Fibroblast of skin of back (primary cell): ENCODE data around the gene GAPDHS.

ENCODE experiments used
- DNase-seq: peaks from one replicate; pipeline ENCODE4 v3.0.0-alpha.2; 2013

GAPDHS gene

GRCh38 chr19:35540356-35540927 lies 7.2 kb downstream of the GAPDHS start:
- DNase-seq: no peak

GRCh38 chr19:35542209-35542608 lies 9.0 kb downstream of the GAPDHS start:
- no peak for DNase-seq

DNA sequence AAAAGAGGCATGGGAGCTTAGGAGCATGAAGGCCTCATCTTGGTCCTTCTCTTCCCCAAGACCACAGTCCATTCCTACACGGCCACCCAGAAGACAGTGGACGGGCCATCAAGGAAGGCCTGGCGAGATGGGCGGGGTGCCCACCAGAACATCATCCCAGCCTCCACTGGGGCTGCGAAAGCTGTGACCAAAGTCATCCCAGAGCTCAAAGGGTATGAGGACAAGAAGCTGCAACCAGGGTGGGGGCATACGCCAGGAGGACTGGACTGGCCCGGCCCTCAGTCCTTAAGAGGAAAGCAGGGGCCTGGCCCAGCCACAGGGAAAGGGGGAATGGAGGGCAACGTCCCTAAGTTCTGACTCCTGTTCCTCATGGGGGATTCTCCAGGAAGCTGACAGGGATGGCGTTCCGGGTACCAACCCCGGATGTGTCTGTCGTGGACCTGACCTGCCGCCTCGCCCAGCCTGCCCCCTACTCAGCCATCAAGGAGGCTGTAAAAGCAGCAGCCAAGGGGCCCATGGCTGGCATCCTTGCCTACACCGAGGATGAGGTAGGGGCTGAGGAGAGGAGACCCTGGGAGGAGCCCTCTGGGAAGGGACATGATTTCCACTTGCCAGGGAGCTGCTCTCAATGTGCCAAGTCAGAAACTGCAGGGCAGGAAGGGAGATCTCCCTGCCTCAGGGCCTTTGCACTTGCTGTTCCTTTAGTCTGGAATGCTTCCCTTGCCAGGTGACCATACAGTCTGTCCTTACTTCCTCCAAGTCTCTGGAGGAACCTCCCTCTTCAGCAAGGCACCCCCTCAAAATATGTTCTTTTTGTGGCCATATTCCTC lies 10.2 kb downstream of the GAPDHS start:
- DNase-seq: no peak

GRCh38 chr19:35544110-35544802 lies 11.0 kb downstream of the GAPDHS start:
- DNase-seq: no peak

DNA sequence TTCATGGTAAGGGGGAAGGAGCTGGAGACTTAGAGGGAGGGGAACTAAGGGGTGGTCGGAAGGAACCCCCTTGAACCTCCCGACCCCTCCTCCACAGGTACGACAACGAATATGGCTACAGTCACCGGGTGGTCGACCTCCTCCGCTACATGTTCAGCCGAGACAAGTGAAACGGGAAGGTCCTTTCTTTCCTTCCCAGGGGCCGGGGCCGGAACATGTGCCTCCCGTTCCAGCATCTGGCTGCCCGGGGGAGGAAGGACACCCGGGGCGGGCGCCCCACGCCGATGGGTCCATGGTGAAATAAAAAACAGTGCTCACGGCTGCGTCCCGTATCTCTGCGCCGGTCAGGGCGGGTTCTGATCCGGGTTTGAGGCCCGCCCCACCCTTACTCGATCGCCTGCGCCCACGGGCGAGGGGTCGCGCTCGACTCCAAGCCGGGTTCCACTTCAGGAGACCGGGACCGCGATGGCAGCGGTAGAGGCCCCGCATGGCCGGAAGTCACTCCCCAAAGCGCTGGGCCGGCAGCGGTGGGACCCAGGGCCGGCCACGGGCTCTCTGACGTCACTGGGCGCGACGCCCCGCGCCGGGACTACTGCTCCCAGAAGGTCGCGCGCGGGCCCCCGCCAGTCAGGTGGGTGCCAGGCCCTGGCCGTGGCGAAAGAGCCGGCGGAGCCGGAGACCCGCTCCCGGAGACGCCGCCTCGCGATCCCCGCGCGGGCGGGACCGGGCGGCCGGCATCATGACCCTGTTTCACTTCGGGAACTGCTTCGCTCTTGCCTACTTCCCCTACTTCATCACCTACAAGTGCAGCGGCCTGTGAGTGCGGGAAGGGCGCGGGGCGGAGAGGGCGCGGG lies 12.0 kb downstream of the GAPDHS start, which contains the start of gene TMEM147:
Gene TMEM147 (plus strand): TSS at position 626 of the 854 bp plus-strand sequence. CDS start 114 bp downstream, at position 740.
- DNase-seq: peak; percentile 89

DNA sequence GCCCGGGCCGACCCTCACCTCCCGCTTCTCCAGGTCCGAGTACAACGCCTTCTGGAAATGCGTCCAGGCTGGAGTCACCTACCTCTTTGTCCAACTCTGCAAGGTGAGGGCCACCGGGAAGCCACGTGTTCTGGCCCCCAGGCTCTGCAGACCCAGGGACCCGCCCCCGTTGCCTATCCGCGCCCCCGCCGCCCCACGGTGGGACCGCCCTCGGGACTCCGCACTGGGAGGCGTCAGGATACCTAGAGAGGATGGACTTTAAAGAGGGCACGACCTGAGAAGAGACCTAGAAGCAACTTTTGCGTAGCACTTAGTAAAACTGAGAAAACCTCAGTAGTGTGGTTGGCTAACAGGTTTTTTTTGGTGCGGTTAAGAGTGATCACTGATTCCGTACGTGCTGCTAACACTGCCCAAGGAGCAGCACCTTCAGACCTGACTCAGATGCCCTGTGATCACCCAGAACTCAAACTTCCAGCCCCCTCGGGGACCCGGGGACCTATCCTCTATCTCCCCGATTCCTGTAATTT lies 12.7 kb downstream of the GAPDHS start:
- peak; percentile 26 for DNase-seq

DNA sequence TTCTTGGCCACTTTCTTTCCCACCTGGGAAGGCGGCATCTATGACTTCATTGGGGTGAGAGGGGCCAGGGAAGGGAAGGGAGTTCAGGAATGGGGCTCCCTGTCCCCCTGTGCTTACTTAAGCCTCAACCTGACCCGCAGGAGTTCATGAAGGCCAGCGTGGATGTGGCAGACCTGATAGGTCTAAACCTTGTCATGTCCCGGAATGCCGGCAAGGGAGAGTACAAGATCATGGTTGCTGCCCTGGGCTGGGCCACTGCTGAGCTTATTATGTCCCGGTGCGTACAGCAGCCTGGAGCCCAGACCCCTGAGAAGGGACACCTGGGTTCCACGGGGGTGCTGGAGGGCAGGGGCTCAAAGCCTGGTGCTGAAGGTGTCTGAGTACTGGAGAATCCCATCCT lies 13.3 kb downstream of the GAPDHS start:
- DNase-seq: no peak

DNA sequence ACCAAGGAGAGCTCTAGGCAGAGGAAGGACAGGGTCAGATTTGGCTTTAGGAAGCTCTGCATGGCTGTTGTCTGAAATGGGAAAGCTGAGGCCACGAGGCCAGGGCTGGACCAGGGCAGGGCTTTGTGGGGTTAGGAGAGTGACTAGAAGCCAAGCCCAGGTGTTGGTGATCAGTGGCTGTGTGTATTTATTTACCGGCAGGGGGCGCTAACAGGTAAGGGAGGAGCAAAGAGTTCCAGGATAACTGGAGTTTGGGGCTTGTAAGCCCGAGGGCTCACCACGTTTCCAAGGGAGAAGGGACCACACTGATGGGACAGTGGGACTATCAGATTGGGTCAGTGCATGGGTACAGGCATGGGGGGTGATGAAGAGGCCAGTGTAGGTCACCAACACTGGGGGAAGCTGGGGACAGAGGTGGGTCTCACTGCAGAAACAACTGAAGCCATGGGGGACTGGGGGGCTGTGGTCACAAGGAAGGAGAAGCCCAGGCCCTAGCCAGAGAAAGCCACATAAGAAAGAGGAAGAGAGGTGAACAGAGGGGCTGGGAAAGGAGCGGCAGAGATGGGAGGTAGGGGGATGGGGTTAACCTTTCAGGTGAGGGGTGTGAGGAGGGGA lies 16.0 kb downstream of the GAPDHS start:
- DNase-seq: peak; percentile 63

DNA sequence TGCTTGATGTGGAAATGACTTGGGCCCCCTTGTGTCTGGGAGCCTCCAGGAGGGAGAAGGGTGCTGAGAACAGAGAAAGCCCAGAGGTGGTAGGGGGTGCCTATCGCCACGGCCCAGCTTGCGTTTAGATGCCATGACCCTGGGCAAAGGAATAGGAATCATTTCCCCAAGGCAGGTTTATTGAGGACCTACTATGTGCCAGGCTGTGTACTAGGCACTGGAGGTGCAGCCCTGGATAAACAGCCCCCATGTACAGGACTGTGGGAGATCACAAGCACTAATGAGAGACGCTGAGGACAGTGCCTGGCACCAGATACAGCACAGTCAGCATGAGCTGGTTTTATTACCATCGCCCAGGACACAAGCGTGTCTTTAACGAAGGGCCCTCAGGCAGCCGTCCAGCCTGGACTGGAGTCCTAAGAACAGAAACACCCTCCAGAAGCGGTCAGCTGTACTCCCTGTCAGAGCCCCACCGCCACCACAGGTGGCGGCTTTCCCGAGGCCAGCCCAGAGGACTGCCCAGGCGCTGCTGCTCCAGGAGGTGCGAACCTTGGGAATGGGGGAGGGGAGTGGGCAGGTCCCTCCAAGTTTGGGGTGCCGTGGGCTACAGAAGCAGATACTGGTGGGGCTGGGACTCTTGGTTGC lies 16.7 kb downstream of the GAPDHS start:
- DNase-seq: no peak

DNA sequence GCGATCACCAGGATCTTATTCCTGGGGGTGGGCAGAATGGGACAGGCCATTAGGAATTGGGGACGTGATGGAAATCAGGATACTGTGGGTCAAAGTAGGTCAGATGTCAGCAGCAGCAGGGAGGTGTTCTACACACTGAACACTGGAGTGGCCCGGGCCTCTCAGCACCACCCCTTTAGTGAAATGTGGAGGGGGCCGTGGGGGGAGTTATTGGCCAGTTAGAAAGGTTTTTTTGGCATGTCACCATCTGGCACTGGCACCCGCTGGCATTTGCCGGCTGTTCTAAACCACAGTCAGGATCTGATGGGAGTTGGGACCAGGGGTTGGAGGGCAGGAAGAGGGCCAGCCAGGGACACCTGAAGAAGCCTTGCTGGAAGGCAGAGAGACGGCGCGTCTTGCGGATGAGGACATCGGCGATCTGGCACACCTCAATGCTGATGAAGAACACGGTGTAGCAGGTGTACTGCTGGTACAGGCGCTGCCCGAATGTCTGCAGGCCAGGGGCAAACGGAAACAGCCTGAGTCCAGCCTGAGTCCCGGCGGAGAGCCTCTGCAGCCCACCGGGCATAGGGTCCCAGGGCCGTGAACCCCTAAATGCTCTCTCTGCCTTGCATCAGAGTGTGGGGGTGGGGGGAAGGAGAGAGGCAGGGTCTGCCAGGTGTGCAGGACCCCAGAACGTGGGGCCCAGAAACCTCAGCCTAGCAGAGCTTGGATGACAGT lies 18.0 kb downstream of the GAPDHS start:
- DNase-seq: no peak

GRCh38 chr19:35552534-35553384 lies 19.5 kb downstream of the GAPDHS start:
- DNase-seq: no peak

DNA sequence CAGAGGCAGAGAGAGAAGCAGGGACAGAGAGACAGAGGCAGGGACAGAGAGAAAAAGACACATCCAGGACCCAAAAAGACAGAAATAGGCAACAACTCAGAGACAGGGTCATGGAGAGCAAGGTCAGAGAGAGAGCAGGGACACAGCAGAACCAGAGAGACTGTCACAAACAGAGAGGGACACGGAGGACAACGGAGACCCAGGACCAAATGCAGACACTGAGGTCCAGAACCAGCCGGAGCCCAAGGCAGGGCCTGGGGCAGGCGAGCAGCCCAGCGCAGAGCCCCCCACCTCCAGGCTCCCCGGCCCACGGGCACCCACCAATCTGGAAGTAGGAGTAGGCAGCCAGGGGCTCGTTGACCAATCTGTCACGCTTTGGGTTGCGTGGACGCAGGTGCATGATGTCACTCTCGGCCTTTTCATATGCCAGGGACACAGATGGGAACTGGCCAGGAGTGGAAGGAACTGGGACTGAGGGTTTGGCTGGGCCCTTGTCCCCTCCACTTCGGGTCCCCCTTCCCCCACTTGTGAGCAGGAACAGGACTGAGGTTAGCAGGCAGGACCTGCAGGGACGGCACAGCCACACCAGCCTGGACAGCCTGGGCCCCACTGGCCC lies 20.2 kb downstream of the GAPDHS start:
- DNase-seq: no peak

DNA sequence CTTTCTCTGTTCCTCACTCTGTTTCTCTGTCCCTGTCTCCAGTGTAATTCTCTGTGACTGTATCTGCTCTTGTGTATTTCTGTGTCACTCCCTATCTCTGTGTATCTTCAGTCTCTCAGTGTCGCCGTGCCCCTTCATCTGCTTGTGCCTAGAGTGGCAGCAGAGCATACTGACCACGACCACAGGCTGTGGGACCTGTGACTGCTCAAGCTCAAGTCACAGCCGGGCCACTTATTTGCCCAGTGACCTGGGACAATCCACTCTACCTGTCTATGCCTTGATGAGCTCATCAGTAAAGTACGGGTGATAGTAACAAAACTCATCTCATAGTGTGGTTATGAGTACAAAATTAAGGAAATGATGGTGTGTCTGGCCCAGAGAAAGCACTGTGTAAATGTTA lies 20.8 kb downstream of the GAPDHS start:
- no peak for DNase-seq

DNA sequence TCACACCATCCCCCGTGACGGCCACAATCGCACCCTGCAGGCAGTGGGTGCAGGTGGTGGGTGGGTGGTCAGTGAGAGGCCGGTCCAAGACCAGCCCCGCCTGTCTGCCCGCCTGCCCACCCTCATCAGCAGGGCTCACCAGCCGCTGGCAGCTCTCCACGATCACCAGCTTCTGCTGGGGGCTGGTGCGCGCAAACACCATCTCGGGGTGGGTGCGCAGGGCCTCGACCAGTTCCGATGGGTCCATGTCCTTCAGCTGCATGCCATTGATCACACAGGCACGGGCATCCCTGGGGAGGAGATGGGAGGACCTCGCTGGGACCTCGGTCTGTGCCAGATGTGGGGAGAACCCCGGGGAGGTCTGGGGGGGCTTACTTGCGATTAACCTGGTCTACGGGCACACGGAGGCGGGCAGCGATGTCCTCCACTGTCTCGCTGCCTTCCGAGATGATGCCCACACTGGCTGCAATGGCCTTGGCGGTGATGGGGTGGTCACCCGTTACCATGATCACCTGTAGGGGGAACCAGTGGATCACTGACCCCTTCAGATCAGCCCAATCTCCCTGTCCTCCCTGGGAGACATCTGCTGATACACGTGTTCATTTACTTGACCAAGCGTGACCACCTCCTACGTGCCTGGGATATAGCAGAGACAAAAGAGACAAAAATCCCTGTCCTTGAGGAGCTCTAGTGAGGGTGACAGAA lies 22.2 kb downstream of the GAPDHS start:
- DNase-seq: peak; percentile 38

GRCh38 chr19:35556025-35556590 lies 22.9 kb downstream of the GAPDHS start:
- no peak for DNase-seq

GRCh38 chr19:35556846-35557538 lies 23.7 kb downstream of the GAPDHS start:
- DNase-seq: no peak
